ENCODE data around the gene CNBD2. TPM values are rescaled to one million over a fixed set of nuclear protein-coding genes. Genes with fewer than 3 reads are reported as not detected.
A peak's percentile ranks its signal among the peaks of the same experiment; 100 is the strongest.
"Not testable (repeated sequence)": the region's sequence is repeated elsewhere in the genome, so short reads cannot be mapped to it uniquely, and the experiment has no call there.

Gene CNBD2
- total RNA-seq, 1 donor: 2.2 TPM

DNA sequence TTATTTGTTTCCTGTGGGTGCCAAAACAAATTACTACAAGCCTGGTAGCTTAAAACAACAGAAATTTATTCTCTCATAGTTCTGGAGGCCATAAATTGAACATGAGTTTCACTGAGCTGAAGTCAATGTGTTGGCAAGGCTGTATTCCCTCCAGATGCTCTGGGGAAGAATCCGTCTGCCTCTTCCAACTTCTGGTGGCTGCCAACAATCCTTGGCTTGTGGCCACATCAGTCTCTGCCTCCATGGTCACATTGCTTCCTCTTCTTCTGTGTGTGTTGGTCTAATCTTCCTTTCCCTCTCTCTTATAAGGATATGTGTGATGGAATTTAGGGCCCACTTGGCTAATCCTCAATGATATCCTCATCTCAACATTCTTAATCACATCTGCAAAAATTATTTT, 93.4 kb downstream of the CNBD2 start:
- DNase-seq (ENCODE audit: low read depth): peak; percentile 77
- no peak for TF ChIP-seq CTCF (IDR thresholded peaks at IDR 0.05; ENCODE audit: insufficient read depth, low read length)
- no peak overlapping the region for H3K4me3 ChIP-seq (ENCODE audit: low read depth, low read length)

- TF ChIP-seq CTCF (IDR thresholded peaks at IDR 0.05; ENCODE audit: insufficient read depth, low read length): no peak
- DNase-seq (ENCODE audit: low read depth): no peak
- H3K4me3 ChIP-seq (ENCODE audit: low read depth, low read length): no peak overlapping the region
Measured at GRCh38 chr20:36062799-36063198, 94.4 kb downstream of the CNBD2 start.

- DNase-seq (ENCODE audit: low read depth): no peak
- TF ChIP-seq CTCF (IDR thresholded peaks at IDR 0.05; ENCODE audit: insufficient read depth, low read length): no peak
- H3K4me3 ChIP-seq (ENCODE audit: low read depth, low read length): peak overlapping the region; percentile 65
Measured at GRCh38 chr20:36063916-36064657, 95.7 kb downstream of the CNBD2 start.

DNA sequence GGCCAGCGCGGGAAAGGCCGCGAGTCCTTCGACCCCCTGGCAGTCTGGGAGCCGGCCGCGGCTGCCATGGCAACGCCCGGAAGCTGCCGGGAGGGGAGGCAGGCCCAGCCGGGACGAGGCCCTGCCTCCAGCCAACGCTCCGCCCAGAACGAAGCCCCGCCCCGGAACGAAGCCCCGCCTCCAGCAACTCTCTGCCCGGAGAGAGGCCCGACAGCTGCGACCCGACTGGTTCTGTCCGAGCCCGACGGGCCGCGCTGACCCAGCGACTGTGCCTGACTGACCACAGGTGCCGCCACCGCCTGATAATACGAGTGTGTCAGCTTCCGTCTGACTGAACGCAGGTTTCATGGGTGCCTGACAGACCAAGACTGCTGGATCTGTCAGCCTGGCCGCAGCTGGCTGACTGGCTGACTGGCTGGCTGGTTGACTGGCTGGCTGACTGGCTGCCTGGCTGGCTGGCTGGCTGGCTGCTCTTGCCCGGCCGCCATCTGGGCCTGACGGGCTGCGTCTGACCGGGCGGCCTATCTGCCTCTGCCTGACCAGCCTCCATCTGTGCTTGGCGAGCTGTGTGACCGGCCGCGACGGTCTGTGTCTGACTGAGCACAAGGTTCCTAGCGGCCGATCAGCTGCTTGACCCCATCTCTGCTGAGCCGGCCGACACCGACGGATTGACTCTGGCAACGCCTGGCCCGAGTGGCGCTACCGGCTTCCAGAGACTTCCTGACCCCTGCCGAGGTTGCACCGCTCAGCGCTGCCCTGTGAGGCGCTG, 96.5 kb downstream of the CNBD2 start:
- TF ChIP-seq CTCF (IDR thresholded peaks at IDR 0.05; ENCODE audit: insufficient read depth, low read length): no peak
- peak overlapping the region; percentile 65 for H3K4me3 ChIP-seq (ENCODE audit: low read depth, low read length)
- peak; percentile 75 for DNase-seq (ENCODE audit: low read depth)

DNA sequence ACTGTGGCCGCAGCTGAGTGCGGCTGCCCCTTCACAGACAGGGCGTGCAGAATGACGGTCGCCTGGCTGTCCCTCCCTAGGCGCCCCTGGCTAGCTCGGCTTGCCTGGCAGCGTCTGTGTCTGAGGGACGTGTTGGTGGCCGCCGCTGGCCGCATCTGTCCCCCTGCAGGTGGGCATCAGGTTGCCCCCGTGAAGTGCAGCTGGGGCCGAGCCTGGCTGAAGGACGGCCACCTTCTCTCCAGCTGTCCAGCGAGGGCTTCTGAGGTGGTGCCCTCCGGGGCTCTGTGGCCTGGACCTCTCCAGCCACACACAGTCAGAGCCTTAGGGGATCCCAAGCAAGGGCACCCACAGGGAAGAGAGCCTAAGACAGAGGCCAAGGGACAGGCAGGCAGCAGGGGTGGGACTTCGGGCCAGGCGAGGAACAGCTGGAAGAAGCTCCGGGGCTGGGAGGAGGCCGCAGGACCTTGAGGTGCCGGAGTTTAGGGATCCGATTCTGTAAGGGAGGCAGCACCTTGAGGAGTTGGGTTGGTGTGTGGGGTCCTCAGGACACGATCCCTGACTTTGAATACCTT, 97.1 kb downstream of the CNBD2 start:
- peak overlapping the region; percentile 33 for H3K4me3 ChIP-seq (ENCODE audit: low read depth, low read length)
- DNase-seq (ENCODE audit: low read depth): no peak
- TF ChIP-seq CTCF (IDR thresholded peaks at IDR 0.05; ENCODE audit: insufficient read depth, low read length): no peak

DNA sequence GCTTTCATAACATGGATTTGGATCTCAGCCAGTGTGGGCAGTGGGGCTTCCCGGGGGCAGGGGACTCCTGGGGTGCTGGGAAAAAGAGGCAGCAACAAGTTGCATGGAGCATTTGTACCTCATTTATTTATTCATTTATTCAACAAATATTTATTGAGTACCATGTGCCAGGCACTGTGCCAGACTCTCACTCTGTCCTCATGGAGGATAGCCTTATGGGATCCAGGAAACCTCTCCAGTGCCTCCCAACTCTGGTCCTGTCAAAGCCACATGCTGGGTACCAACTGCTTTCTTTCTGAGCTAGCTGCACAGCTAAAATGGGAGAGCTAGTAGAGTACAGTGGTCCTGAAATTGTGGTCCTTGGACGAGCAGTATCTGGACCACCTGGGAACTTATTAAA, 98.4 kb downstream of the CNBD2 start:
- DNase-seq (ENCODE audit: low read depth): no peak
- no peak for TF ChIP-seq CTCF (IDR thresholded peaks at IDR 0.05; ENCODE audit: insufficient read depth, low read length)
- H3K4me3 ChIP-seq (ENCODE audit: low read depth, low read length): no peak overlapping the region

DNA sequence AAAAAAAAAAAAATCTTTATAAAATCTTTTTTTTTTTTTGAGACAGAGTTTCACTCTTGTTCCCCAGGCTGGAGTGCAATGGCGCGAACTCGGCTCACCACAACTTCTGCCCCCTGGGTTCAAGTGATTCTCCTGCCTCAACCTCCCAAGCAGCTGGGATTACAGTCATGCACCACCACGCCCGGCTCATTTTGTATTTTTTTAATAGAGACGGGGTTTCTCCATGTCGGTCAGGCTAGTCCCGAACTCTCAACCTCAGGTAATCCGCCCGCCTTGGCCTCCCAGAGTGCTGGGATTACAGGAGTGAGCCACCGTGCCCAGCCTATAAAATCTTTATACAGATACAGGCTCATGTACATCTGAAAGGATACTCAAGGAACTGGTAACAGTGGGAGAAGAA, 100.1 kb downstream of the CNBD2 start:
- H3K4me3 ChIP-seq (ENCODE audit: low read depth, low read length): not testable (repeated sequence)

More for the DNA sequence above, 100.1 kb downstream of the CNBD2 start:
- DNase-seq (ENCODE audit: low read depth): not testable (repeated sequence)
